ENCODE results near the gene SUGT1. TPM values are rescaled to one million over a fixed set of nuclear protein-coding genes. Genes with fewer than 3 reads are reported as not detected.
A peak's percentile ranks its signal among the peaks of the same experiment; 100 is the strongest.

Gene SUGT1
- total RNA-seq, 1 experiment from 2014 or later = 132 TPM

GRCh38 chr13:52659340-52659739 lies 6.7 kb downstream of the SUGT1 start:
- ChIA-PET CTCF (no interaction called here), POLR2A (ENCODE audit: low non-redundant PET) (no interaction called here)
- Histone ChIP-seq H3K4me1 (ENCODE audit: insufficient read depth, low read length, poor library complexity, severe bottlenecking) (peaks cover 4% of the 10 kb centered on the region), H3K27ac (ENCODE audit: low read depth, low read length, poor library complexity, severe bottlenecking) (no peak overlapping the region), H3K4me3 (ENCODE audit: low read depth, low read length, poor library complexity, severe bottlenecking) (no peak overlapping the region), H3K9me3 (ENCODE audit: low read depth, low read length, poor library complexity, severe bottlenecking) (no peaks in the 10 kb centered on the region), H3K27me3 (replicated peaks; ENCODE audit: insufficient read depth, low read depth, low read length, poor library complexity) (no peaks in the 10 kb centered on the region), H3K36me3 (ENCODE audit: insufficient read depth, low read length, poor library complexity, severe bottlenecking) (peaks cover 61% of the 10 kb centered on the region)
- no TSS peak for BruUV-seq (replicated peaks)
- intact Hi-C loops (cut with micrococcal nuclease; ENCODE audit: unreplicated experiment) = loop anchor here (10.0 kb wide), 1 partner anchor 145 kb away; no protein-coding TSS in a partner anchor
- no peak for DNase-seq (ENCODE audit: low spot score)
- TF ChIP-seq EZH2 (IDR thresholded peaks at IDR 0.05; ENCODE audit: borderline replicate concordance, low read depth, low read length, poor library complexity, severe bottlenecking) (no peak), CTCF (conservative IDR thresholded peaks at IDR 0.05; ENCODE audit: low read depth, low read length) (no peak)

GRCh38 chr13:52664272-52664671 lies 11.6 kb downstream of the SUGT1 start:
- no peak overlapping the region for H3K4me3 ChIP-seq (ENCODE audit: low read depth, low read length, poor library complexity, severe bottlenecking)
- TF ChIP-seq CTCF (conservative IDR thresholded peaks at IDR 0.05; ENCODE audit: low read depth, low read length) (no peak), EZH2 (IDR thresholded peaks at IDR 0.05; ENCODE audit: borderline replicate concordance, low read depth, low read length, poor library complexity, severe bottlenecking) (no peak)
- DNase-seq (ENCODE audit: low spot score) = no peak
- intact Hi-C loops (cut with micrococcal nuclease; ENCODE audit: unreplicated experiment) = loop anchor here (10.0 kb wide), 2 partner anchors 301 to 541 kb away; no protein-coding TSS in a partner anchor
- BruUV-seq (replicated peaks) = no TSS peak
- H3K4me1 ChIP-seq (ENCODE audit: insufficient read depth, low read length, poor library complexity, severe bottlenecking) = peaks cover 6% of the 10 kb centered on the region
- H3K27ac ChIP-seq (ENCODE audit: low read depth, low read length, poor library complexity, severe bottlenecking) = no peak overlapping the region
- ChIA-PET CTCF (interaction anchor here (1.2 to 2.0 kb wide), 2 partner anchors 144 to 488 kb away, joined by 4 to 11 read pairs; no protein-coding TSS in a partner anchor), POLR2A (ENCODE audit: low non-redundant PET) (interaction anchor here (0.6 kb wide), 1 partner anchor 45 kb away, joined by 3 read pairs; no protein-coding TSS in a partner anchor)
- H3K9me3 ChIP-seq (ENCODE audit: low read depth, low read length, poor library complexity, severe bottlenecking) = no peaks in the 10 kb centered on the region
- H3K27me3 ChIP-seq (replicated peaks; ENCODE audit: insufficient read depth, low read depth, low read length, poor library complexity) = no peaks in the 10 kb centered on the region
- H3K36me3 ChIP-seq (ENCODE audit: insufficient read depth, low read length, poor library complexity, severe bottlenecking) = peaks cover 79% of the 10 kb centered on the region

GRCh38 chr13:52665325-52665724 lies 12.7 kb downstream of the SUGT1 start:
- no TSS peak for BruUV-seq (replicated peaks)
- ChIA-PET CTCF (interaction anchor here (0.8 to 2.0 kb wide), 9 partner anchors 13 to 533 kb away, joined by 3 to 11 read pairs (median 4); partner anchors contain the start of gene SUGT1), POLR2A (ENCODE audit: low non-redundant PET) (no interaction called here)
- no peaks in the 10 kb centered on the region for H3K9me3 ChIP-seq (ENCODE audit: low read depth, low read length, poor library complexity, severe bottlenecking)
- TF ChIP-seq CTCF (conservative IDR thresholded peaks at IDR 0.05; ENCODE audit: low read depth, low read length) = peak; percentile 64
- TF ChIP-seq EZH2 (IDR thresholded peaks at IDR 0.05; ENCODE audit: borderline replicate concordance, low read depth, low read length, poor library complexity, severe bottlenecking) = no peak
- peaks cover 6% of the 10 kb centered on the region for H3K4me1 ChIP-seq (ENCODE audit: insufficient read depth, low read length, poor library complexity, severe bottlenecking)
- no peaks in the 10 kb centered on the region for H3K27me3 ChIP-seq (replicated peaks; ENCODE audit: insufficient read depth, low read depth, low read length, poor library complexity)
- peak; percentile 34 for DNase-seq (ENCODE audit: low spot score)
- no peak overlapping the region for H3K4me3 ChIP-seq (ENCODE audit: low read depth, low read length, poor library complexity, severe bottlenecking)
- intact Hi-C loops (cut with micrococcal nuclease; ENCODE audit: unreplicated experiment) = loop anchor here (10.0 kb wide), 2 partner anchors 299 to 539 kb away; no protein-coding TSS in a partner anchor
- no peak overlapping the region for H3K27ac ChIP-seq (ENCODE audit: low read depth, low read length, poor library complexity, severe bottlenecking)
- peaks cover 78% of the 10 kb centered on the region for H3K36me3 ChIP-seq (ENCODE audit: insufficient read depth, low read length, poor library complexity, severe bottlenecking)
